Neural crest cell (in vitro differentiated cells): Measurements from ENCODE around the gene GPR157. TPM values are rescaled to one million over a fixed set of nuclear protein-coding genes. Genes with fewer than 3 reads are reported as not detected.
A peak's percentile ranks its signal among the peaks of the same experiment; 100 is the strongest.
"Not testable (repeated sequence)": the region's sequence is repeated elsewhere in the genome, so short reads cannot be mapped to it uniquely, and the experiment has no call there.

ENCODE experiments used
- DNase-seq: peaks from one replicate; pipeline ENCODE4 v3.0.0; 2021; ENCODE audit warnings: low read depth, mixed read lengths, low spot score
- H3K27ac Mint-ChIP-seq: one replicate; pipeline ENCODE4 v1.8.0; 2021; ENCODE audit warnings: mild to moderate bottlenecking, mixed read lengths; ENCODE audit not compliant: unreplicated experiment
- H3K27me3 Mint-ChIP-seq: 2 replicates; pipeline ENCODE4 v1.8.0; 2021; ENCODE audit warnings: low read depth, mild to moderate bottlenecking, mixed read lengths
- H3K36me3 Mint-ChIP-seq: 2 replicates; pipeline ENCODE4 v1.8.0; 2021; ENCODE audit warnings: low read depth, mild to moderate bottlenecking, mixed read lengths
- H3K4me1 Mint-ChIP-seq: 2 replicates; pipeline ENCODE4 v1.8.0; 2021; ENCODE audit warnings: mixed read lengths
- H3K4me3 Mint-ChIP-seq: one replicate; pipeline ENCODE4 v1.8.0; 2021; ENCODE audit warnings: mild to moderate bottlenecking, mixed read lengths
- H3K9me3 Mint-ChIP-seq: 2 replicates; pipeline ENCODE4 v1.8.0; 2021; ENCODE audit warnings: mixed read lengths
- CTCF ChIP-seq: fragments of 200-600 bp; sonication (generic); conservative IDR thresholded peaks from 2 replicates; pipeline ENCODE4 v1.5.0; 2021; ENCODE audit warnings: antibody characterized with exemption, mild to moderate bottlenecking
- total RNA-seq: library from RNA; stranded (reverse); gene quantifications from 2 replicates; pipeline ENCODE4 v1.2.1, GENCODE V29; 2021

The GPR157 gene
- total RNA-seq, 1 donor from 2014 or later: 1.9 TPM

DNA sequence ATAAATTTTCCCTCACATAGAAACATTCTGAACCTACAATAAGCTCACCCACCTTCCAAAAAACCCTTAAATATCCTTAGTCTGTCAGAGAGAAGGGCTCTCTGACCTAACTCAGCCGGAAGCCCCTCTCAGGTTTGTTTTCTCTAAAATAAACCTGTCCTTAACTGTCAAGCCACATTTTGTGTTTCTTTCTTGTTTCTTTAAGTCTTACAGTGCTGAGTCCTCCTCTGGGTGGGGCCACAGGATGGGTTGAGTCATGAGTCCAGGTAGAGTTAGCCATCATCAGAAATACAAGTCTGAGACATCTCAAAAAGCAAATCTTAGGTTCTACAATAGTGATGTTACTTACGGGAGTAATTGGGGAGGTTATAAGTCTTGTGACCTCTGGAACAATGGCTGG lies 33.1 kb downstream of the GPR157 start:
- peaks cover 14% of the 10 kb centered on the region for H3K9me3 Mint-ChIP-seq
- no peak for DNase-seq
- peaks cover 5% of the 10 kb centered on the region for H3K36me3 Mint-ChIP-seq
- H3K4me1 Mint-ChIP-seq: no peaks in the 10 kb centered on the region
- peaks cover 3% of the 10 kb centered on the region for H3K27me3 Mint-ChIP-seq
- no peak overlapping the region for H3K27ac Mint-ChIP-seq
- no peak overlapping the region for H3K4me3 Mint-ChIP-seq
- no peak for TF ChIP-seq CTCF

- H3K36me3 Mint-ChIP-seq, H3K27me3 Mint-ChIP-seq, H3K4me1 Mint-ChIP-seq, H3K27ac Mint-ChIP-seq, H3K4me3 Mint-ChIP-seq, DNase-seq: not testable (repeated sequence)
- peaks cover 14% of the 10 kb centered on the region for H3K9me3 Mint-ChIP-seq
Measured at GRCh38 chr1:9093996-9094595, 34.8 kb downstream of the GPR157 start.

DNA sequence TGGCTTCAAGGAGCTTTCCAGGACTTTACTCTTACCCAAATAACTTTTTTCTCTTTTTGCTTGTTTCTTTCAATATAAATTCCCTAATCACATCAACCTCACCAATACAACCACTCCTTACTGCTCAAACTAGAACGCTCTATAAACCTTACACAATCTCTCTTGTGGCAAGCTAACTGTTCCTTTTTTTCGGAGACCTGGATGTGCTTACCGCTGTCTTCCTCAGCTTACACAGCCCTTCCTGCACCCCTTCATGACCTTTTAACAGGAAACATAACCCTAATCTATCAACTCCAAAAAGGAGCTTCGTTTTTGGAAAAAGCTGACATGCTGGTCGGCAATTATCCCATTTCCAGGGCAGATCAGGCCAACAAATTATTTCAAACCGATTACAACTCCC lies 35.3 kb downstream of the GPR157 start:
- H3K36me3 Mint-ChIP-seq: peaks cover 5% of the 10 kb centered on the region

GRCh38 chr1:9093091-9093490 lies 35.8 kb downstream of the GPR157 start:
- DNase-seq: no peak
- peaks cover 7% of the 10 kb centered on the region for H3K27me3 Mint-ChIP-seq
- H3K27ac Mint-ChIP-seq: no peak overlapping the region
- H3K36me3 Mint-ChIP-seq: peaks cover 5% of the 10 kb centered on the region
- peaks cover 14% of the 10 kb centered on the region for H3K9me3 Mint-ChIP-seq
- H3K4me1 Mint-ChIP-seq: no peaks in the 10 kb centered on the region
- H3K4me3 Mint-ChIP-seq: no peak overlapping the region
- TF ChIP-seq CTCF: no peak

More for the DNA sequence above, 35.3 kb downstream of the GPR157 start:
- peaks cover 14% of the 10 kb centered on the region for H3K9me3 Mint-ChIP-seq
- no peaks in the 10 kb centered on the region for H3K4me1 Mint-ChIP-seq
- H3K27me3 Mint-ChIP-seq: peaks cover 7% of the 10 kb centered on the region
- no peak for DNase-seq
- no peak overlapping the region for H3K27ac Mint-ChIP-seq
- TF ChIP-seq CTCF: no peak
- no peak overlapping the region for H3K4me3 Mint-ChIP-seq

GRCh38 chr1:9088807-9089206 lies 40.1 kb downstream of the GPR157 start:
- Mint-ChIP-seq H3K4me1 (no peaks in the 10 kb centered on the region), H3K4me3 (no peak overlapping the region), H3K36me3 (peaks cover 3% of the 10 kb centered on the region), H3K27ac (no peak overlapping the region), H3K9me3 (peaks cover 2% of the 10 kb centered on the region), H3K27me3 (peaks cover 4% of the 10 kb centered on the region)
- DNase-seq: no peak
- no peak for TF ChIP-seq CTCF

GRCh38 chr1:9087411-9088125 lies 41.3 kb downstream of the GPR157 start:
- Mint-ChIP-seq H3K36me3 (peaks cover 3% of the 10 kb centered on the region), H3K4me1 (no peaks in the 10 kb centered on the region), H3K27ac (peak overlapping the region; percentile 54), H3K4me3 (no peak overlapping the region), H3K9me3 (peaks cover 2% of the 10 kb centered on the region), H3K27me3 (peaks cover 4% of the 10 kb centered on the region)
- TF ChIP-seq CTCF: no peak
- no peak for DNase-seq
